Hematopoietic multipotent progenitor cell treated with erythropoietin and hydrocortisone succinate and interleukin-3 and kit ligand, for 17 days (in vitro differentiated cells): ENCODE results near the gene AUTS2.

Experiments used
- DNase-seq: peaks from one replicate; pipeline ENCODE4 v3.0.0-alpha.2; 2015; ENCODE audit warnings: low spot score

The AUTS2 gene

GRCh38 chr7:70556761-70557160 is 958.5 kb downstream of the AUTS2 start:
- DNase-seq = no peak

GRCh38 chr7:70557338-70557737 is 959.1 kb downstream of the AUTS2 start:
- no peak for DNase-seq

- DNase-seq = no peak
These were observed 961.5 kb downstream of the AUTS2 start for GRCh38 chr7:70559815-70560214.

- DNase-seq = no peak
These were observed 965.7 kb downstream of the AUTS2 start for GRCh38 chr7:70563960-70564359.

- DNase-seq = no peak
These were observed 967.6 kb downstream of the AUTS2 start for GRCh38 chr7:70565721-70566370.

- no peak for DNase-seq
These were observed 968.4 kb downstream of the AUTS2 start for GRCh38 chr7:70566671-70567070.

GRCh38 chr7:70568674-70569334 is 970.5 kb downstream of the AUTS2 start:
- no peak for DNase-seq

- DNase-seq = no peak
These were observed 971.1 kb downstream of the AUTS2 start for GRCh38 chr7:70569335-70569819.

GRCh38 chr7:70570029-70570428 is 971.8 kb downstream of the AUTS2 start:
- no peak for DNase-seq

- DNase-seq = no peak
These were observed 972.7 kb downstream of the AUTS2 start for GRCh38 chr7:70570961-70571360.

- no peak for DNase-seq
These were observed 973.2 kb downstream of the AUTS2 start for GRCh38 chr7:70571403-70571934.

GRCh38 chr7:70571961-70572360 is 973.7 kb downstream of the AUTS2 start:
- DNase-seq = no peak

- no peak for DNase-seq
These were observed 974.3 kb downstream of the AUTS2 start for GRCh38 chr7:70572571-70572970.

GRCh38 chr7:70573071-70573661 is 974.9 kb downstream of the AUTS2 start:
- no peak for DNase-seq

- DNase-seq = no peak
These were observed 975.4 kb downstream of the AUTS2 start for GRCh38 chr7:70573696-70574095.

GRCh38 chr7:70574314-70574834 is 976.1 kb downstream of the AUTS2 start:
- DNase-seq = no peak

GRCh38 chr7:70574970-70575799 is 976.9 kb downstream of the AUTS2 start:
- no peak for DNase-seq

- no peak for DNase-seq
These were observed 978.8 kb downstream of the AUTS2 start for GRCh38 chr7:70577078-70577477.

GRCh38 chr7:70578131-70578530 is 979.9 kb downstream of the AUTS2 start:
- DNase-seq = no peak

GRCh38 chr7:70579397-70580097 is 981.3 kb downstream of the AUTS2 start:
- DNase-seq = no peak

- no peak for DNase-seq
These were observed 981.9 kb downstream of the AUTS2 start for GRCh38 chr7:70580161-70580560.
